ENCODE data around the gene ADGRB3.
"Not testable (repeated sequence)": the region's sequence is repeated elsewhere in the genome, so short reads cannot be mapped to it uniquely, and the experiment has no call there.

Gene ADGRB3

DNA sequence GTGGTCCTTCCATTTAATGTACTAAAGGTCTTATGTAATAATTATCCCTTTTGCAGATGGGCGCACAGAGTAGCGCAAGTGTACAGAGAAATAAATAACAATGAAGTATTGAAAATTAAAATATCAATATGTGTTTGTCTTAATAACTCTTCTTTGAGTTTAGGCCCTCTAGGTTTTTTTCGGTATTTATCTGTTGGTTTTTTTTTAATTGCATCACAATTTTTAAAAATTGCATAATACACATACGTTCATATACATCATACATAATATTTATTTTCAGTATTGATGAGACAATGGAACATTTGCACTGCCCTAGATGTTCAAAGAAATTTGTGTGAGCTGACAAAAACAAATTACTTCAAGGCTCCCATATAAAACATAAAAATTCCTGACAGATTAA, 15.1 kb downstream of the ADGRB3 start:
- no peak for DNase-seq

DNA sequence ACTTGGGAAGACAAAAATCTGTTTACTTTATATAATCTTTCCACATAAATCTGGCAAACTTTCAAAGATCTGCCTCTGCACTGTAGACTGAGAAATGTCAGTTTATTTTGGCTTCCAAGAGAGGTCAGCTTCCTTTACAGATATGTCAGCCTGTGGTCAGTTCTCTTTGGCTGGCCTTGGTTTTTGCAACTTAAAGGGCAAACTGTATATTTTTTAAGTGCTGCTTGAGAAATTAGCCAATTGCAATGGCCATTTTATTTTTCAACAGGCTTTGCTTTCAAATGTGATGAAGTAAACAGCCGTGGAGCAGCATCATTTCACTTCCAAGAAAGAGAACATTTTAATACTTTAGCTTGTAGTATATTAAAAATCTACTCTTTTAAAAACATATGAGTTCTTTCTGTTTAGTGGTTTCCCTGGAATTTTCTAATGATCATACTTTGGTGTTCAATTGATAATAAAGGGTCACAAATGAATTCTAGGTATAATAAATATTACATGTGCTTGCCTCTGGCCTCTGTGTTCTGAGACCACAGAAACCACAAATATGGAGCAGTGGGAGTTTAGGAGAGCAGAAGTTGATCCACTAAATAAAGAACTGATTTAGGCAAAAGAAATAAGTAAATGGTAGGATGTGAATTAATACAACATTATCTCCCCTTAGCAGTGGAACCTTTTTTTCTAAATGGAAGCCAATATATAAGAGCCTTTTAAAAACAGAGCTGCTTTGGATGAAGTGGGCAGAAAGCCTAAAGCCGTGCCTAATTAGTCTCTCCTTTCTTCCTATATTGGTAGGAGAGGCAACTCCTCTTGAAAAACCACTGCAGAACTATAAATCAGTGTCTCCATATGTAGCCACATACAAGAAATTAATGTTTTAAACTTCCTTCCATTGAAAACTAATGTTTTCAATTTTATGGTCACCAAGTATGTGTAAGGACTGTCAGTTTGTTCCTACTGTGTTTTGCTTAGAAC, 16.2 kb downstream of the ADGRB3 start:
- DNase-seq = no peak

DNA sequence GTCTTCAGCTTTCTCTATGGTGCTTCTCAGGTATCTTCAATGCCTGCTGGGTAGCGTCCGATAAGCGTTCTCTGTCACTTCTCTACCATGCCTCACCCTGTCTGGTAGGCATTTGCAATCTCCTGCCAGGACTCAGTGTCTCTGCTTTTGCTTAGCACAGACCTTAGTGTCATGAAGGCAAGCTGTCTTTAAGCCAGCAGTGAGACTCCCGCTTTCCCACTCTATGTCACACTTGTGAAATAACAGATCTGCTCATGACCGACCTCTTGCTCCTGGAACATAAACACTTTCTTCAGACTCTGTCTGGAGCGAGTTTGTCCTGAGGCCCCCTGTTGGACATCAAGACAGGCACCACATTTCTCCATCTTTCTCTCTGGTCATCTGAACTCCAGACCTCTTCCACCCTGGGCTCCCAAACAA, 17.0 kb downstream of the ADGRB3 start:
- no peak for DNase-seq

DNA sequence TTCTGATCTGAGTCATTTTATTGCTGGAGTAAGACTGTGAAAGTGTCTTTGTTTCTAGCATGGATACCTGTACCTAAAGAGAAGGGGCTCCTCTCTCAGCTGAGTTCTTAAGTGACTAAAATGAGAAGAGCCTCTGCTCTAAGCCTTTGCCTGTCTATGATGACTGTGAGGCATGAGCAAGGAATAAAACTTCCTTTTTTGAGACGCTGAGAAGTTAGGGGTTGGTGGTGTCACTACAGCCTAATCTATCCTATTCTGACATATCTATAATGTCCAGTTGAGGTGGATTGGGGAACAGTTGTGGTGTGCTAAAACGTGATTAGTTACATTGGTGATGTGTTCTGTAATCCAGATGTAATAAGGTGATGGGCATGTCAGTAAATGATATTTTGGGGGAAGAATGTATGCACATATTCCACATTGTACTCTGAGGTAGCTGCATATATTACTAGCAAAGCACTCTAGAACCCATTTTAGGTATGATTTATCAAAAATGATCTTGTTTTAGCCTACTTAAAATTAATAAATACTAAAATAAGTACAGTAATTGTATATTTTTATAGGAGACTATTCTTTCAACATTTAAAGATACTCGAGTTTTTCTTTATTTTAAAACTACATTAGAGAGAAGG, 18.1 kb downstream of the ADGRB3 start:
- no peak for DNase-seq

DNA sequence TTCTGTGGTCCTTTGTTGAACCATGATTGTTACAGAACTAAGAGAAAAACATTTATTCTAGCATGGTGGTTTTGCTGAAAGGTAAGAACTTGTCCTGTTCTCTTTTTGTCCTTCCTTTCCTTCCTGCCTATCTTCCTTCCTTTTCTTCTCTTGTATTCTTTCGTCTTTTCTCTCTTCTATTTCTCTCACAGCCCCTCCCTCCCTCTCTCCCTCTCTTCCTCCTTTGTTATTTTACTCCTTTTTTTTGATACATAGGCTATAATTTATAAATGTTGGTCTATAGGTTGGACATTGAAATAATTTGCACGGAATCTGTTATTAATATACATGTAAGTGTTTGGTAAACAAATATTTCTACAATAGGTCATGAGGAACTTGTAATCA, 18.6 kb downstream of the ADGRB3 start:
- DNase-seq = no peak

DNA sequence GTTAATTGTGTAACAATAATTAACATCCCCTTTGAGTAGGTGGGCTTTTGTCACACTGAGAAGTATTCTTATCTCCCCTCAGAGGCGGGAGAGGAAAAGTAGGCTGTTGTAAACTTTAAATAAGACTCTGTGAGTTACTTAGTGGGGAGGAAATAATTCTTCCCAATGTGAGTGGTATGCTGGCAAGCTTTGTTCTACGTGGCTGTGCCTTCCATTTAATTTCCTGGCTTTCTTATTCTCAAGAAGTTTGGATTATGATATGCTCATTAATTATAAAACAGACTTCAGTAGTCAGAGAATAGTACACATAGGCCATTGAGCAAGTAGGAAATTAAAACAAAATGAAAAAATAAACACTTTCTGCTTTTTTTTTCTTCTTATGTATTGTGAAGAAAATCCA, 19.1 kb downstream of the ADGRB3 start:
- no peak for DNase-seq

DNA sequence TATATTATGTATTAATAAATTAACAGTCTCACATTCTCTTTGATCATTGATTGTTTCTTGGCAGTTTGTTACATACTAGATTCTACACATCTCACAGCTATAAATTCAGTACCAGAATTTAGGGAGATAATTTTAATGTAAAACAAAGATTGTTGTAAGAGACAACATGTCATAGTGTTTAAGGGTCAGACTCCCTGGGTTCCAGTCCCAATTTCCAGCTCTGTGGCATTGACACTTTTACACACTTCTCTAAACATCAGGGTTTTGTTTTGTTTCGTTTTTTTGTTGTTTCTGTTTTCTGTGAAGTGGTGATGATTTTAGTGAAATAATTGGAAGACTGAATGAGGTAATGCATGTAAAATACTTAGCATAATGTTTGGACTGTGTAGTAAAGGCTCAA, 19.9 kb downstream of the ADGRB3 start:
- no peak for DNase-seq

DNA sequence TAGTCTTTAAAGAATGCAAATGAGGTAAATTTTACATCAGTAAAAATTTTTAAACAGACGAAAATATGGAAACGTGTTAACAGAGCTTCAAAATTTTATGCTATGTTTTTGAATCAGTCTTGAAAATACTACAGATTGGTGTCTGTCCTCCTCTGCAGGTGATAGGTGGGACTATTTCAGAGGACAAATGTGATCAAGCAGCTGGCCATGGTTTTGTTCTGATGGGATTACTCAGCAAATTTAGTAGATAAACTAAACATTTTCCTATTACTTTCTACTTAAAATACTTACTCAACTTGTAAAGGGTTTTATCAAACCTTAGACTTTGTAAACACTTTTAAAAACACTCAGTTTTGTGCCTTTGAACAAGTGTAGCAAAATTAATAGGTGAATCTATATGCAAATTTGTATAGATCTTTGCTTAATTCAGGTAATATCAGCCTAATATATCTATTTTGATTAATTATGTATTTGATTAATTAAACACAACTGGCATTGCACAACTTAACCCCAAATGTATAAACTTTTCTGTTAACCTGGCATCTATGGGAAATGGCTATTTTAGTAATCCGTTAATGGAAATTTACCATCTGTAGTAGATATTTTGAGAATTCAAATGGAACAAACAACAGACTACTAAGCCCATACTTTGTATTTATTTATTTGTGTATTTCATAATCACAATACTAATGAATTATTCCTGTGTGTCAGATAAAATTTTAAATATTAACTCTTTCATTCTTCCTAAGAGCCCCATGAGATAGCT, 22.5 kb downstream of the ADGRB3 start:
- no peak for DNase-seq

DNA sequence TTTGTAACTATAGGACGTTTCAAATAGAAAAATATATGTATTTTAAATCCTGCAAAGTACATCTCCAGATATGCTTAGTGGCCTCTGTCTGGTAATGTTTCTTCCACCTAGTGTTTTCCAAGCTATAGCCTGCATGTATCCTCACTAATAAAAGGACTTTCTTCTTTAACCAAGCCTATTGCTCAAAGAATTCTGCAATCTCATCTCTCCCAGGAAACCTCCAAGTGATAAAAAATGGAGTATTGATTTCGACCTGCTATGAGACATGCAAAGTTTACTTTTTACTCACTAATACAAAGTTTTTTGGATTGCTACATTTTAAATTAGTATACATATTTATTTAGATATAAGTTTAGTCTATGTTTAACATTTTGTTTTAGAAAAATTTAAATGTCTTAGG, 23.3 kb downstream of the ADGRB3 start:
- no peak for DNase-seq

DNA sequence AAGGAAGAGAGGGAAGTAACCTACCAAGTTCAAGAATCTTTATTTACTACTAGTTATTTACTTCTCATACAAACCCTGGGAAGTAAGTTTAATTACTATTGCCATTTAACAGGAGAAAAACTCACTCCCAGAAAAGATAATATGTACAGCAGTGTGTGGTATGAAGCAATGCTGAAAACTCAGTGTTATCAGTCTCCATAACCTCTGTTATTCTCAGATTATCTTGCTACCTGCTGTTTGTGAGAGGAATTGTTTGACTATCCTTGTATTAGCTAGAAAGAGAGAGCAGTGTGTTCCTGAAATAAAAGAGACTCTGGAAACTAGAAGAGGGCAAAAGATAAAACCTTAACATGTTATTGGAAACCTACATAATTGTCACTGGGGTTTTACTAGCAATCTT, 38.2 kb downstream of the ADGRB3 start:
- no peak for DNase-seq

DNA sequence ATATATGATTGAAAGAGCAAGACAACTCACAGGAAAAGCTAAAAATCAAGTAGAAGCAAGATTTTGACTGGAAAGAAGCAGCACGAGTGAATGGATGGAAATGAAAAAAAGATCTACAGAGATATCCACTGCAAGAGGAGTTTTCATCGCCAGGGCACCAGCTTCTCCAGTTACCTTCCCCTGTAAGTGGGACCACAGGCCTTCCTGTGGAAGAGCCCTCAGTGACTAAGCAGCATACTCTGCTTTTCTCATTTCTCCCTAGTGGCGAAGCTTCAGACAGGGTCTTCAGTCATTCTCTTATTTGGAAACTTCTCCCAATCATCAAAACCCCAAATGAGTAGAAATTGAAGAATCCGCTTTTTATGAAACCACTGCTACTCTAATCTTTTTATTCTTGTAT, 40.5 kb downstream of the ADGRB3 start:
- no peak for DNase-seq

DNA sequence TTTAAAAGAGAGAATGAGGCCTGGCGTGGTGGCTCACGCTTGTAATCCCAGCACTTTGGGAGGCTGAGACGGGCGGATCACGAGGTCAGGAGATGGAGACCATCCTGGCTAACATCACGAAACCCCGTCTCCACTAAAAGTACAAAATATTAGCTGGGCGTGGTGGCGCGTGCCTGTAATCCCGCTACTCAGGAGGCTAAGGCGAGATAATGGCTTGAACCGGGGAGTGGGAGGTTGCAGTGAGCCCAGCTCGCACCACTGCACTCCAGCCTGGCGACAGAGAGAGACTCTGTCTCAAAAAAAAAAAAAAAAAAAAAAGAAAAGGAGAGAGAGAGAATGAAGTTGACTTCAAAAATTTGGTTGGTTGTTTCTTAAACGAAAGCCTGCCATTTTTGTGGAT, 41.0 kb downstream of the ADGRB3 start:
- DNase-seq = not testable (repeated sequence)

DNA sequence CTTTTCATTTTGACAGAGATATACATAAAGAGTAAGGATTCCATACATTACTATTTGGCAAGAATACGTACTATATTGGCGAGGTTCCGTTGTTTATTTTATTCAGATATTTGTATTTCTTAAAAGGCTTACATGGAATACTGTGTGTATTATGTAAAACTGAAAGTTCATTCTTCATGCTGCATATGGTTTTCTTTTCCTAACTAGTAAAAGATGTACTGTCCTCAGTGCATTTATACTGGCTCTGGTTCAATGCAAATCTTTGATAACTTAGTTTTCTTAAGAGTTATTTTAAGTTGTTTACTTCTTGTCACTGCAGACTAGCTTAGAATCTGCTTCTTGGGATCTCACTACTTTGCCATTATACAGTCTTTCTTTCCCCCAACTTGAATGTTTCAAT, 42.0 kb downstream of the ADGRB3 start:
- no peak for DNase-seq

DNA sequence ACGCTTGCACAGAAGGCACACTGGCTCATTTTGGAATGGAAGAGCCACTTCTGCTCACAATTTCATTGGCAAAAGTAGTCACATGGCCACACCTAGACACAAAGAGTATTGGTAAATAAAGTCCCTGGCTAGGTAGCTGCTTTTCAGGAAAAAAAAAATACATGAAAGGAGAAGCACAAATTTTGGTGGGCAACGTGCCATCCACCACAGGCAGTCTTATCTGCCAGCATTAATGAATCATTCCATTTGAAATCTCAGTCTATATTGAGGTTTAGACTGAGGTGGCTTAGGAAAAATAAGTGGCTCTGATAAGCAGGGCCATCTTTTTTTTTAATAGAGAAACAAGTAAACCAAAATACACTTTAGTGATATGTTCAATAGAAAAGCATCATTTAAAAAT, 44.3 kb downstream of the ADGRB3 start:
- no peak for DNase-seq

DNA sequence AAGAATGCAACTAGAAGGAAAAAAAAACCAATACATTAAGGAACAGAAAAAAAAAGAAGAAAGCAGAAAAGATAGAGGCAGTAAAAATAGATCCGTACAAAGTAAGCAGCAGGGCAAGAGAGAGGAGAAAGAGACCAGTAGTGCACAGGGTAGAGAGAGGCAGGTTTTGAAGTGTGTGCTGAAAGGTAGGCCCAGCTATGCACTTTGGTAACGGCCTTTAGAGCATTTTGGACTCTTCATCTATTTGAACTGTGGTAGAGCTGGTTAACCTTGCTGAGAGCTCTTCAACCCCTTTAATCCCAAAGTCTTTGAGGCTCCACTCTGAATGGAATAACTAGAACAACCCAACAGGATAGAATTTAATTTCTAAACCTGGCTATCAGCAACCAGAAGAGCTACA, 45.2 kb downstream of the ADGRB3 start:
- DNase-seq = no peak

DNA sequence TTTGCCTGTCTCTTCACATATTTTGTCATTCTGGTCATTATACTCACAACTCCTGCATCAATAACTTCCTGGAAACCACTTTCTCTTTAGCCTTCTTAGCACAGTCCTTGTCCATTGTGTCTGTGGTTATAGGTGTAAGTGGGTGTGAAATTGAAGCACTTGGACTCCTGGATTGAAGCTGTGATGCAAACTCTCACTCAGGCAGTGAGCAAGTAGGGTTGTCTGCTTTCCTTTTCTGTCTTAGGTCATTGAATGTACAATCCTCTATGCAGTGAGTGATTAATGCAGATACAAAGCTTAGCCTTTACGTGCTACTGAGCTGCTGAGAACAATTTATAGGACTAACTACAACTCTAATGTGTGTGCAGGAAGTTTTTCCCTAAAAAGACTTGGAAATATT, 54.8 kb downstream of the ADGRB3 start:
- DNase-seq = no peak

DNA sequence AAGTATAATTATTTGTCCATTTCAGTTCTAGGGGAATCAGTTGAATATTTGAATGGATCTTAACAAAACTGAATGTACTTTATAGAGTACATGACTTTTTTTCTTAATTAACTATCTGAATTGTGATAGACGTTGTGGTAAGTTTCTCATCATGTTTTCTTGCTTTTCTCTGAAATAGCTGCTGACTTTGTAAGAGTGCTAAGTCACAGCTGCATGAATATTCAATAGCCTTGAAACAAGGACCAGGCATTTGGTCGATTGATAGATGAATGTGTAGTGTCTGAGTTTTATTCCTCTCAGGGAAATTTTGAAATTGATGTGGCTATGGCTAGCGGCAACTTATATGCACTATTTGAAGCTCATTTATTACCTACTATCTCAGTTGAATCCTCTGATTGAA, 56.0 kb downstream of the ADGRB3 start:
- no peak for DNase-seq

DNA sequence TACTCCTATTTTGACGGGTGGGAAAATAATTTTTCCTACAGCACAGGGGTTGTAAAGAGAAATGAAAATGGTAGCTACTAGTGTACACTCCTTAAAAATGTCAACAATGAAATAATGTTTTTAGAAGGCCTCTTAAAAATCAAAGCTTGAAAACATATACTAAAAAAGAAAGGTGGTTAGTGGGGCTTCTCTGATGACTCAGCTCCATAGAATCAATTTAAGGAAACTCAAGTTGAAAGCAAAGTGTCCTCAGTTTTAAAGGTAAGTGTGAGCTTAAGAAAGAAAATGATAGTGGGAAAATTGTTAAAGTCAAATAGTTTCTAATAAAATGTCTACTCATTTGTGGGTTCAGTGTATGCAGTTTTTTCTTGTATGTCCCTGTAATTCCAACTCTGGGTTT, 58.2 kb downstream of the ADGRB3 start:
- DNase-seq = no peak

DNA sequence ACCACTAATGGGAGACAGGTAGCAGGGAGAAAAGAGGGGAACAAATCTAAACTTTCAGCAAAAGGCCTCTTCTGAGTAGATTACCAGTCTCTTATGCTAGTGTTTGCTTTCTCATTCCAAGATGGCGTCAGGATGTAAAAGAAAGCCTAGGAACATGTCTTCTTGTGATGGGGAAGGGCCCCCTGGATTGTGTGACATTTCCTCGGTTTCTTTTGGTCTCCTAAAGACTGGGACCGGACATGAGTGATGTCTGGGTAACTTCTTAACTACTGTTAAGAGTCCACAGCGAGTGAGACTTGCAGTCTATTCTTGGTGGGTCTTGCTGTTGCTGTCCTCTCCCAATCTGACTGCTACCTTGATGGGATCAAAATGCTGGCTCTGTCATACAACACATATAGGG, 60.3 kb downstream of the ADGRB3 start:
- DNase-seq = no peak

DNA sequence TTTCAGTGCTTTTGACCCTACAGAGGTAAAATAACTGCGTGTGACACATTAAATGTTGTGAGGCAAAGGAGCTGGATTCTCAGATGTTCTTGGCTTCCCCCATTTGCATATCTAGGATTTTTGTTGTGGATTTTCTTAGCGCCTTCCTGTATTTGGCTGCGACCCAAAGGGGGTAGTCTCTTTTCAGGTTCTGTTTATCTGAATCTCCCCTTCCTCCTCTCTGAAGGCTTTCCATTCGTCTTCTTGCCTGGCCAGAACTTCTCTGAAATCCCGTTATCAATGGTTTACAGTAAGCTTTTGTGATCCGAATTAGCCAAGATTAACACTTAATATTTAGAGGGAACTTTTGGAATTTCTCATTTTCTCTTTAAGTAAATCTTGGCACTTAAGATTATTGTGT, 60.8 kb downstream of the ADGRB3 start:
- no peak for DNase-seq

DNA sequence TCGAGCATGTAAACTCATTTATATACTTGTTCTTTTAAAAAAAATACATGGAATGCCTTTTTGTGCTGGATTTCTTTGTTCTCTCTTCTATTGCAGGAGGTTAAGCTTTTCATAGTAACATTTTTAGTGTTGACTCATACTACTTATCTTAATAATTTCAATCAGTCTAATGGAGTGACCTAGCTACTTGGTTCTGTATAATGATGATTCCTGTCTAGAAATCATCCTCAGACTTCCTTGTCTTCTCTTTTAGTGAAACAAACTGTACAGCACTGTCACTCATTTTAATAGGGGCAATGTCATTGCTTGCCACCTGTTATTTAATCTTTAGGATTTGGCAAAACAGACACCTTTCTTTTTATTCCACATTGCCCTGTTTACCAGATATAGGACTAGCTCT, 62.3 kb downstream of the ADGRB3 start:
- DNase-seq = no peak

DNA sequence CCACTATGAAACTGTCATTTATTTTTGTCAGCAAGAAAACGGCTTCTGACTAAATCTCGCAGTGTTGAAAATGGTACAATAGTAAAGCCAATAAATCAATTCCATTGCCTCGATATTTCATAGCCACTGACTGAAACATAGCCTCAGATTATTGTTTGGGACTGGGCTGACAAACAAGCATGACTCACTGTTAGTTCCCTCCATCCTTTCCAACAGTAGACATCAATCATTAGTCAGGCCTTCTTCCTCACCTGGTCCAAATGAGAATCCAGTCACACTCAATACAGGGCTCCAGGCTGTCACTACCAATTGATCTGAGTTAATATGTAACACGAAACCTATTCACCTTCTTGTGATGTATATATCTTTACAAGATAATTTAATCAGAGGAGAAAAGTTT, 66.1 kb downstream of the ADGRB3 start:
- DNase-seq = no peak

DNA sequence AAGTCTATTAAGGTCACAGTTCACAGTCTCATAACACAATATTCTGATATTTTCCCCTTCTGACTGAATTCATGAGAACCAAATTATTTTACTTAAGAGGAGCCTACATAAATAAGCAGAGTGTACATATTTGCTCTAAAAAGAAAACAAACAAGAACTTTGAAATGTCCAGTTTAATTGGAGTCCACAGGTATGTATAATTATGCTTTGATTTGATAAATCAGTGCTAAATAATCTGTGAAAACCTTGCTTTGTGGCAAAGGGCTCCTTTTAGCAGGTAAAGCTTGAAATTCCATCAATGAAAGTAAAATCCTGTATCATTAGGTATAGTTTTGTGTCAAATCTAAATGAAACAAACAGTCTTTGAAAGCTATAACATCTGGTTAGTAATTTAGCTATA, 69.4 kb downstream of the ADGRB3 start:
- DNase-seq = no peak

DNA sequence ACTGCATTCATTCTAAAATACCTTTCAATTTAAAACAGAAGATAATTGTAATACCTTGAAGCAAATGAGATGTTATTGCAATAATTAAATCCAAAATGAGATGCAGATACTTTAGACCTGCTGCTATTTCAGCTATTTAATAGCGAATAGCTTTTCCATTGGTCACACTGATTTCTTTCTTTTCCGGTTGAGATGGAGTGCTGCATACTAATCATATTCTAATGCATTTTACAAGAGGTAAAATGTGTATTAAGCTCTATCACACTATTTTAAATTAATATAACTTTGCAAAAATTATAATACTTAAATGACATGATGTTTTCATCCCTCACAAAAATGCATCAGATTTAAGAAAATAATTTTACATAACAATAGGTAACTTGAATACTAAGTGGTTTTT, 74.0 kb downstream of the ADGRB3 start:
- no peak for DNase-seq

Measured in NCI-H2171 (cell line).